GM18520 (cell line): ENCODE results near the gene ZBTB17.
"Not testable (repeated sequence)": the region's sequence is repeated elsewhere in the genome, so short reads cannot be mapped to it uniquely, and the experiment has no call there.

ENCODE experiments used
- ATAC-seq: cut with Tn5 transposase; IDR thresholded peaks from one replicate; pipeline ENCODE4 v1.9.1; 2021; ENCODE audit not compliant: unreplicated experiment

Gene ZBTB17

DNA sequence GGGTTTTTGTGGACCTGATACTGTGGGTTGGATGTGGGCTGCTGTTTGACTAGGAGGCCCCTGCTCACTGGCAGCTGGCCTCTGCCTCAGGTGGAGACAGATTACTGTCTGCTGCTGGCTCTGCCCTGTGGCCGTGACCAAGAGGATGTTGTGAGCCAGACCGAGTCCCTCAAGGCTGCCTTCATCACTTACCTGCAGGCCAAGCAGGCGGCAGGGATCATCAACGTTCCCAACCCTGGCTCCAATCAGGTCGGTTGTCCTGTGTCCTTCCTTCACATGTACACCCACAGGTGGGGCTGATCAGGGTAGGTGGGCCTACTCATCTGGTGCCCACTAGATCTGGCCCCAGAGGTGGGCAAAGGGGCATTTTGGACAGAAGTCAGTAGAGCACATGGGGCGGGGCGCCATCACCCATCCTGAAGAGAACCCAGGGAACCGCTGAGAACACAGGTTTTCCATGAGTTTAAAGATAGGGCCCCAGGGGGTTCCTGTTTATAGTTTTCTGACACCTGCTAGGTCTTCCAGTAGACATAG, 37.2 kb downstream of the ZBTB17 start:
- ATAC-seq = no peak

GRCh38 chr1:15937706-15938168, 38.2 kb downstream of the ZBTB17 start:
- ATAC-seq = no peak

- no peak for ATAC-seq
Measured at GRCh38 chr1:15937146-15937545, 38.8 kb downstream of the ZBTB17 start.

DNA sequence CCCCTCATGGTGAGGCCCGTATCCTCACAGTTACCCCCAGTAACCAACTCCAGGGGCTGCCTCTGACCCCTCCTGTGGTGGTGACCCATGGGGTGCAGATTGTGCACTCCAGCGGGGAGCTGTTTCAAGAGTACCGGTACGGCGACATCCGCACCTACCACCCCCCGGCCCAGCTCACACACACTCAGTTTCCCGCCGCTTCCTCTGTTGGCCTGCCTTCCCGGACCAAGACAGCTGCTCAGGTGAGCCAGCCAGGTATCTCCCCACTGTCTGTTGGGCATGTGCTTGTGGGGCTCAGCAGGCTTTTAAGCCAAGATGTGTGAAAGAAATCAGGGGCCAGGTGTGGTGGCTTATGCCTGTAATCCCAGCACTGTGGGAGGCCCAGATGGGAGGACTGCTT, 39.9 kb downstream of the ZBTB17 start:
- no peak for ATAC-seq

DNA sequence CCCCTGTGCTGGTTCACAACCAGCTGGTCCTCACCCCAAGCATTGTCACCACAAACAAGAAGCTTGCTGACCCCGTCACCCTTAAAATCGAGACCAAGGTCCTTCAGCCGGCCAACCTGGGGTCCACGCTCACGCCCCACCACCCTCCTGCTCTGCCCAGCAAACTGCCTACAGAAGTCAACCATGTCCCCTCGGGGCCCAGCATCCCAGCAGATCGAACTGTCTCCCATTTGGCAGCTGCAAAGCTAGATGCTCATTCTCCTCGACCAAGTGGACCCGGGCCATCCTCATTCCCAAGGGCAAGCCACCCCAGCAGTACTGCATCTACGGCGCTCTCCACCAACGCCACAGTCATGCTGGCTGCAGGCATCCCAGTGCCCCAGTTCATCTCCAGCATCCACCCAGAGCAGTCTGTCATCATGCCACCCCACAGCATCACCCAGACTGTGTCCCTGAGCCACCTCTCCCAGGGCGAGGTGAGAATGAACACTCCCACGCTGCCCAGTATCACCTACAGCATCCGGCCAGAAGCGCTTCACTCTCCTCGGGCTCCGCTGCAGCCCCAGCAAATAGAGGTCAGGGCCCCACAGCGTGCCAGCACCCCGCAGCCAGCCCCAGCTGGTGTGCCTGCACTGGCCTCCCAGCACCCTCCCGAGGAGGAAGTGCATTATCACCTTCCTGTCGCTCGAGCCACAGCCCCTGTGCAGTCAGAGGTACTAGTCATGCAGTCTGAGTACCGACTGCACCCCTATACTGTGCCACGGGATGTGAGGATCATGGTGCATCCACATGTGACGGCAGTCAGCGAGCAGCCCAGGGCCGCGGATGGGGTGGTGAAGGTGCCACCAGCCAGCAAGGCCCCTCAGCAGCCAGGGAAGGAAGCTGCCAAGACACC, 40.6 kb downstream of the ZBTB17 start:
- no peak for ATAC-seq

- no peak for ATAC-seq
Measured at GRCh38 chr1:15934211-15935055, 41.5 kb downstream of the ZBTB17 start.

GRCh38 chr1:15933684-15934083, 42.2 kb downstream of the ZBTB17 start:
- ATAC-seq = no peak

DNA sequence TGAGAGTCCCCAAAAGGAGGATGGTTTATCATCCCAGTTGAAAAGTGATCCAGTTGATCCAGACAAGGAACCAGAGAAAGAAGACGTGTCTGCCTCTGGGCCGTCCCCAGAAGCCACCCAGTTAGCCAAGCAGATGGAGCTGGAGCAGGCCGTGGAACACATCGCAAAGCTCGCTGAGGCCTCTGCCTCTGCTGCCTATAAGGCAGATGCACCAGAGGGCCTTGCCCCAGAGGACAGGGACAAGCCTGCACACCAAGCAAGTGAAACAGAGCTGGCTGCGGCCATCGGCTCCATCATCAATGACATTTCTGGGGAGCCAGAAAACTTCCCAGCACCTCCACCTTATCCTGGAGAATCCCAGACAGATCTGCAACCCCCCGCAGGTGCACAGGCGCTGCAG, 43.3 kb downstream of the ZBTB17 start:
- ATAC-seq = no peak

DNA sequence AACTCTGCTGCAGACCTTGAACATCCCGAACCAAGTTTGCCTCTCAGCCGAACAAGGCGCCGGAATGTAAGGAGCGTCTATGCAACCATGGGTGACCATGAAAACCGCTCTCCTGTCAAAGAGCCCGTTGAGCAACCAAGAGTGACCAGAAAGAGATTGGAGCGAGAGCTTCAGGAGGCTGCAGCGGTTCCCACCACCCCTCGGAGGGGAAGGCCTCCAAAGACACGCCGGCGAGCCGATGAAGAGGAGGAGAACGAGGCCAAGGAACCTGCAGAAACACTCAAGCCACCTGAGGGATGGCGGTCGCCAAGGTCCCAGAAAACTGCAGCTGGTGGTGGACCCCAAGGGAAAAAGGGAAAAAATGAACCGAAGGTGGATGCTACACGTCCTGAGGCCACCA, 44.0 kb downstream of the ZBTB17 start:
- no peak for ATAC-seq

DNA sequence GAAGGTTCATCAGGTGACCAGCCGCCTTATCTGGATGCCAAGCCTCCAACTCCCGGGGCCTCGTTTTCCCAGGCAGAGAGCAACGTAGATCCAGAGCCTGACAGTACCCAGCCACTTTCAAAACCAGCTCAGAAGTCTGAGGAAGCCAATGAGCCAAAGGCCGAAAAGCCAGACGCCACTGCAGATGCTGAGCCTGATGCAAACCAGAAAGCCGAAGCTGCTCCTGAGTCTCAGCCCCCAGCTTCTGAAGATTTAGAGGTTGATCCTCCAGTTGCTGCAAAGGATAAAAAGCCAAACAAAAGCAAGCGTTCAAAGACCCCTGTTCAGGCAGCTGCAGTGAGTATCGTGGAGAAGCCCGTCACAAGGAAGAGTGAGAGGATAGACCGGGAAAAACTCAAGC, 44.5 kb downstream of the ZBTB17 start:
- ATAC-seq = no peak

- no peak for ATAC-seq
Measured at GRCh38 chr1:15928971-15929965, 46.6 kb downstream of the ZBTB17 start.

DNA sequence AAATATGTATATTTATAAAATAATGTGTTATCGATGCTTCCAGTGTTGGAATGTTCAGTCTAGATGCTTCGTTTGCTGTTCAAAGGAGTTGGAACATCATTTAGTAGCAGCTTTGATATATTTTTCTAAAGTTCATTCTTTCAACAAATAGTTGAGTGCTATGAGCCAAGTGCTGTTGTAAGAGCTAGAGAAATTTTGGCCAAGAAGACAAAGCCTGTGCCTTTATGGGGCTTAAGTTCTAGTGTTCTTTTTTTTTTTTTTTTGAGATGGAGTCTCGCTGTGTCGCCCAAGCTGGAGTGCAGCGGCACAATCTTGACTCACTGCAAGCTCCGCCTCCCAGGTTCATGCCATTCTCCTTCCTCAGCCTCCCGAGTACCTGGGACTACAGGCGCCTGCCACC, 49.5 kb downstream of the ZBTB17 start:
- ATAC-seq = not testable (repeated sequence)

- ATAC-seq = no peak
Measured at GRCh38 chr1:15923241-15923640, 52.7 kb downstream of the ZBTB17 start.

DNA sequence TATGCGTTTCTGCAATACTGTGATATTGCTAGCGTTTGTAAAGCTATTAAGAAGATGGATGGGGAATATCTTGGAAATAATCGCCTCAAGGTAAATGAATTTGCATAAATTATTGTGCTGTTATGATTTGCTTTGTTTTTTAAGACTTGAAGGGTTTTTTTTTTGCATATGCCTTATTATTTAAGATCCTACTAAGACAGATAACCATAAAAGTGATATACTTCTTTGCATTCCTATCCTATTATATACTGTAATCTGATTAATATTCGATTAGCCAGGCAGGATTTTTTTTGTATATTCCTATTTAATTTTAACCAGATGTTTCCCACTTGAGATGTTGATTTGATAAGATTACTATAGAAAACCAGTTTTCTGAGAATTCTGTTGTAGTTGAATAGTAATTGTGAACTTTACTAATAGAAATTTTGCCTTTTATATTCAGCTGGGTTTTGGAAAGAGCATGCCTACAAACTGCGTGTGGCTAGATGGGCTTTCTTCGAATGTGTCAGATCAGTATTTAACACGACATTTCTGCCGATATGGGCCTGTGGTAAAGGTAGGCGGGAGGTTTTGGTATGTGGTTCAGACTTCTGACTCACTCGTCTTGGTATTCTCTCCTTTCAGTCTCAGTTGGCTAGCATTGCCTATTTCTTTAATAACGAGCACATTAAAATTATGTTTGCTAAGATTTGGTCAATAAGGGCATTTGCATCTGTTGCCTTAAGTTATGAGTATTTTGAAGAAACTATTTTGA, 56.8 kb downstream of the ZBTB17 start:
- ATAC-seq = peak; percentile 65

DNA sequence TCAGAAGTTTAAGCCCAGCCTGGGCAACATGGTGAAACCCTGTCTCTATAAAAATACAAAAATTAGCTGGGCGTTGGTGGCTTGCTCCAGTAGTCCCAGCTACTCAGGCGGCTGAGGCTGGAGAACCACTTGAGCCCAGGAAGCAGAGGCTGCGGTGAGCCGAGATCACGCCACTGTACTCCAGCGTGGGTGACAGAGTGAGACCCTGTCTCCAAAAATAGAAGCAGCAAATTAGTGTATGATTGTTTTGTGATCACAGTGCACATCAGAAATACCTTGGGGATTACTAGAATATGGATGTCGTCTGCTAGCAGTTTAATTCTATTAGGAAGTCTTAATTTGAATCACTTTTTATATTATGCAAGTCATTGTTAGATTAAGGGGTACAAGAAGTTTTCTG, 59.0 kb downstream of the ZBTB17 start:
- ATAC-seq = no peak

DNA sequence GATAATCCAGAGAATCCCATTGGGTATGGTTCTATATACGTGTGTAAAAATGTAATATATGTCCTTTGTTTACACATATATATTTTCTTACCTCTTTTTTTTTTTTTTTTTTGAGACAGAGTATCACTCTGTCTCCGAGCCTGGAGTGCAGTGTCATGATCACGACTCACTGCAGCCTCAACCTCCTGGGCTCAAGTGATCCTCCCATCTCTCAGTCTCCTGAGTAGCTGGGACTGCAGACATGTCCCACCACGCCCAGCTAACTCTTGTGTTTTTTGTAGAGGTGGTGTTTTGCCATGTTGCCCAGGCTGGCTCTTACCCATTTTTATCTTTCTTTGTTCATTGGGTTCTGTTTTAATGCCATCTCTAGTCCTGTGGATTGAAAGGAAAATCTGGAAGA, 59.5 kb downstream of the ZBTB17 start:
- ATAC-seq = no peak

- ATAC-seq = no peak
Measured at GRCh38 chr1:15915991-15916390, 59.9 kb downstream of the ZBTB17 start.

DNA sequence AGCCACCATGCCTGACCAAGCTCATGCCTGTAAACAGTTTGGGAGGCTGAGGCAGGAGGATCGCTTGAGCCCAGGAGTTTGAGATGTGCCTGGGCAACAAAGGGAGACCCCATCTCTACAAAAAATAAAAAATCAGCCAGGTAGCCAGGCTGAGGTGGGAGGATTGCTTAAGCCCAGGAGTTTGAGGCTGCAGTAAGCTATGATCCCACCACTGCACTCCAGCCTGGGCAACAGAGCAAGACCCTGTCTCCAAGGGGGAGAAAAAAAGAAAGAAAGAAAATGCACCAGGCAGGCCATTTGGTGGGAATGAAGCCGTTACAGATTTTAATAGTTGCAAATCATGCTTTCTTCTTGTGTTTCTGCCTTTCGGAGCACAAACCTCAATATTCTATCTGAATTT, 62.3 kb downstream of the ZBTB17 start:
- ATAC-seq = not testable (repeated sequence)

- ATAC-seq = no peak
Measured at GRCh38 chr1:15911927-15912326, 64.0 kb downstream of the ZBTB17 start.

- ATAC-seq = no peak
Measured at GRCh38 chr1:15911141-15911540, 64.8 kb downstream of the ZBTB17 start.
